Rectal smooth muscle tissue (tissue), 1 donor: ENCODE data around the gene TSKU.

Experiments used
- H3K27ac ChIP-seq: one replicate; pipeline ENCODE4 v1.7.0; 2013; ENCODE audit warnings: low read depth, low read length, inconsistent platforms
- H3K27me3 ChIP-seq: one replicate; pipeline ENCODE4 v1.7.0; 2013; ENCODE audit warnings: low read length; ENCODE audit not compliant: control insufficient read depth, insufficient read depth
- H3K36me3 ChIP-seq: one replicate; pipeline ENCODE4 v1.7.0; 2013; ENCODE audit warnings: low read length; ENCODE audit not compliant: control insufficient read depth, insufficient read depth
- H3K4me1 ChIP-seq: one replicate; pipeline ENCODE4 v1.7.0; 2013; ENCODE audit warnings: low read length; ENCODE audit not compliant: control insufficient read depth, insufficient read depth
- H3K4me3 ChIP-seq: one replicate; pipeline ENCODE4 v1.7.0; 2013; ENCODE audit warnings: low read length
- H3K9ac ChIP-seq: one replicate; pipeline ENCODE4 v1.7.0; 2013; ENCODE audit warnings: low read length

TSKU gene

GRCh38 chr11:76759092-76759491, 24.1 kb upstream of the TSKU start:
- H3K27ac ChIP-seq = no peak overlapping the region
- no peak overlapping the region for H3K4me3 ChIP-seq
- H3K4me1 ChIP-seq = peaks cover 5% of the 10 kb centered on the region
- H3K27me3 ChIP-seq = no peaks in the 10 kb centered on the region
- no peak overlapping the region for H3K9ac ChIP-seq
- H3K36me3 ChIP-seq = no peaks in the 10 kb centered on the region

- Histone ChIP-seq H3K36me3 (no peaks in the 10 kb centered on the region), H3K27me3 (no peaks in the 10 kb centered on the region), H3K9ac (no peak overlapping the region), H3K4me1 (peaks cover 5% of the 10 kb centered on the region), H3K27ac (no peak overlapping the region), H3K4me3 (no peak overlapping the region)
Measured at GRCh38 chr11:76759517-76759916, 23.6 kb upstream of the TSKU start.

GRCh38 chr11:76760236-76760635, 22.9 kb upstream of the TSKU start:
- Histone ChIP-seq H3K4me3 (no peak overlapping the region), H3K9ac (no peak overlapping the region), H3K36me3 (no peaks in the 10 kb centered on the region), H3K4me1 (peaks cover 5% of the 10 kb centered on the region), H3K27ac (no peak overlapping the region), H3K27me3 (no peaks in the 10 kb centered on the region)

GRCh38 chr11:76761718-76762355, 21.3 kb upstream of the TSKU start:
- H3K4me1 ChIP-seq = peaks cover 5% of the 10 kb centered on the region
- no peaks in the 10 kb centered on the region for H3K27me3 ChIP-seq
- H3K9ac ChIP-seq = no peak overlapping the region
- H3K27ac ChIP-seq = no peak overlapping the region
- no peaks in the 10 kb centered on the region for H3K36me3 ChIP-seq
- H3K4me3 ChIP-seq = no peak overlapping the region

- peaks cover 5% of the 10 kb centered on the region for H3K4me1 ChIP-seq
- no peak overlapping the region for H3K9ac ChIP-seq
Measured at GRCh38 chr11:76762356-76762752, 20.8 kb upstream of the TSKU start.

GRCh38 chr11:76762867-76763572, 20.1 kb upstream of the TSKU start:
- Histone ChIP-seq H3K4me3 (no peak overlapping the region), H3K27me3 (no peaks in the 10 kb centered on the region), H3K9ac (no peak overlapping the region), H3K4me1 (peaks cover 5% of the 10 kb centered on the region), H3K27ac (no peak overlapping the region), H3K36me3 (no peaks in the 10 kb centered on the region)

More at GRCh38 chr11:76762356-76762752, 20.8 kb upstream of the TSKU start:
- no peaks in the 10 kb centered on the region for H3K36me3 ChIP-seq
- no peaks in the 10 kb centered on the region for H3K27me3 ChIP-seq
- no peak overlapping the region for H3K4me3 ChIP-seq
- H3K27ac ChIP-seq = no peak overlapping the region

- Histone ChIP-seq H3K27ac (no peak overlapping the region), H3K27me3 (no peaks in the 10 kb centered on the region), H3K4me3 (no peak overlapping the region), H3K36me3 (no peaks in the 10 kb centered on the region), H3K9ac (no peak overlapping the region), H3K4me1 (peaks cover 5% of the 10 kb centered on the region)
Measured at GRCh38 chr11:76763573-76764346, 19.4 kb upstream of the TSKU start.

GRCh38 chr11:76764941-76765665, 18.1 kb upstream of the TSKU start:
- H3K27me3 ChIP-seq = no peaks in the 10 kb centered on the region
- no peak overlapping the region for H3K4me3 ChIP-seq
- no peak overlapping the region for H3K9ac ChIP-seq
- H3K4me1 ChIP-seq = peaks cover 5% of the 10 kb centered on the region
- H3K27ac ChIP-seq = no peak overlapping the region
- H3K36me3 ChIP-seq = no peaks in the 10 kb centered on the region

- Histone ChIP-seq H3K27me3 (no peaks in the 10 kb centered on the region), H3K9ac (no peak overlapping the region), H3K36me3 (no peaks in the 10 kb centered on the region), H3K4me3 (no peak overlapping the region), H3K27ac (no peak overlapping the region), H3K4me1 (peaks cover 5% of the 10 kb centered on the region)
Measured at GRCh38 chr11:76765863-76766350, 17.2 kb upstream of the TSKU start.

- Histone ChIP-seq H3K4me3 (no peak overlapping the region), H3K27ac (no peak overlapping the region), H3K4me1 (peaks cover 5% of the 10 kb centered on the region), H3K27me3 (no peaks in the 10 kb centered on the region), H3K36me3 (no peaks in the 10 kb centered on the region), H3K9ac (no peak overlapping the region)
Measured at GRCh38 chr11:76766521-76766920, 16.6 kb upstream of the TSKU start.

- H3K9ac ChIP-seq = no peak overlapping the region
- H3K4me3 ChIP-seq = no peak overlapping the region
- H3K27ac ChIP-seq = no peak overlapping the region
- peaks cover 5% of the 10 kb centered on the region for H3K4me1 ChIP-seq
- no peaks in the 10 kb centered on the region for H3K27me3 ChIP-seq
- H3K36me3 ChIP-seq = no peaks in the 10 kb centered on the region
Measured at GRCh38 chr11:76767659-76768058, 15.5 kb upstream of the TSKU start.
